HCT116 (cell line): ENCODE data around the gene RAB3B. TPM values are rescaled to one million over a fixed set of nuclear protein-coding genes. Genes with fewer than 3 reads are reported as not detected.

Source experiments
- ATAC-seq: fragments of 200-7000 bp; cut with Tn5 transposase; 2 replicates; pipeline ENCODE4 v1.9.1; 2020; ENCODE audit warnings: mild to moderate bottlenecking, moderate library complexity
- BruUV-seq: library from RNA; stranded (reverse); fragments of 400-500 nt; replicated peaks from 2 replicates; lab custom pipeline; 2021; lab: Mats Ljungman, UMichigan
- CTCF ChIA-PET: fragments of 300-600 bp; sonication (Branson Sonifier 250); formaldehyde crosslinking; loops from one replicate; lab custom pipeline; 2021; ENCODE audit warnings: antibody characterized with exemption; lab: Charles Lee
- POLR2A ChIA-PET: fragments of 300-600, 350-600 bp; sonication (Branson Sonifier 250); formaldehyde crosslinking; loops from one replicate; lab custom pipeline; 2021; ENCODE audit warnings: antibody characterized with exemption; lab: Charles Lee
- RAD21 ChIA-PET, 2 experiments: fragments of 300-600 bp; sonication (Branson Sonifier 250); formaldehyde crosslinking; loops; one replicate each; lab custom pipeline; 2023; ENCODE audit warnings: low total read pairs in 2 of 2; ENCODE audit not compliant: uncharacterized antibody in 2 of 2, unreplicated experiment in 2 of 2, low non-redundant PET in 1 of 2; lab: Charles Lee
- DNase-seq: peaks from one replicate; pipeline ENCODE4 v3.0.0-alpha.2; 2010; ENCODE audit warnings: low read depth, low spot score
- H2AFZ ChIP-seq: fragments of 200-600 bp; shearing (Covaris generic), sonication (generic); 2 replicates; pipeline ENCODE4 v1.6.1; 2017; ENCODE audit warnings: low read depth, mixed run types, mixed read lengths, antibody characterized with exemption, low read length; ENCODE audit not compliant: poor library complexity, severe bottlenecking
- H3K27ac ChIP-seq: 2 replicates; pipeline ENCODE4 v1.5.1; 2012; ENCODE audit warnings: low read depth, low read length
- H3K27me3 ChIP-seq: fragments of 200-600 bp; sonication (generic); 2 replicates; pipeline ENCODE4 v1.6.1; 2016; ENCODE audit warnings: mixed run types, low read length, mixed read lengths; ENCODE audit not compliant: insufficient read depth
- H3K36me3 ChIP-seq, 2 experiments: fragments of 200-500 bp in 1 of 2; fragments of 200-600 bp in 1 of 2; sonication (Bioruptor generic) in 1 of 2; sonication (generic) in 1 of 2; 2 replicates each; pipeline versions ENCODE4 v1.5.1 to v1.6.1; 2014 to 2016; ENCODE audit warnings: low read length in 2 of 2, inconsistent platforms in 1 of 2, mixed read lengths in 1 of 2, mixed run types in 1 of 2; ENCODE audit not compliant: insufficient read depth in 2 of 2, control insufficient read depth in 1 of 2
- H3K4me1 ChIP-seq, 2 experiments: fragments of 200-600 bp in 1 of 2; sonication (generic) in 1 of 2; 2 replicates each; pipeline versions ENCODE4 v1.5.1 to v1.6.1; 2012 to 2017; ENCODE audit warnings: low read length in 2 of 2, inconsistent platforms in 1 of 2, mild to moderate bottlenecking in 1 of 2, mixed read lengths in 1 of 2, mixed run types in 1 of 2, moderate library complexity in 1 of 2; ENCODE audit not compliant: insufficient read depth in 2 of 2, control insufficient read depth in 1 of 2
- H3K4me2 ChIP-seq: fragments of 200-600 bp; sonication (generic); 2 replicates; pipeline ENCODE4 v1.6.1; 2017; ENCODE audit warnings: mixed run types, low read length, mixed read lengths
- H3K4me3 ChIP-seq, 2 experiments: fragments of 200-600 bp in 1 of 2; sonication (generic) in 1 of 2; replicated peaks in 1 of 2; 2 replicates each; pipeline ENCODE4 v1.5.1; 2011 to 2016; ENCODE audit warnings: low read length in 2 of 2, control low read depth in 1 of 2, low read depth in 1 of 2, mild to moderate bottlenecking in 1 of 2, mixed read lengths in 1 of 2, mixed run types in 1 of 2
- H3K79me2 ChIP-seq: fragments of 200-600 bp; sonication (generic); 2 replicates; pipeline ENCODE4 v1.6.1; 2017; ENCODE audit warnings: mild to moderate bottlenecking, mixed run types, low read length, moderate library complexity, mixed read lengths; ENCODE audit not compliant: insufficient read depth
- H3K9ac ChIP-seq: fragments of 200-600 bp; sonication (generic); 2 replicates; pipeline ENCODE4 v1.6.1; 2016; ENCODE audit warnings: low read length, mixed read lengths
- H3K9me2 ChIP-seq: fragments of 200-600 bp; sonication (generic), shearing (Covaris generic); 2 replicates; pipeline ENCODE4 v1.6.1; 2017; ENCODE audit warnings: mixed run types, mild to moderate bottlenecking, moderate library complexity; ENCODE audit not compliant: insufficient read depth
- H3K9me3 ChIP-seq, 2 experiments: fragments of 200-500 bp in 1 of 2; fragments of 200-600 bp in 1 of 2; sonication (Bioruptor generic) in 1 of 2; sonication (generic) in 1 of 2; 2 replicates each; pipeline ENCODE4 v1.6.1; 2014 to 2017; ENCODE audit warnings: low read length in 2 of 2, mixed read lengths in 2 of 2, inconsistent platforms in 1 of 2, low read depth in 1 of 2, mild to moderate bottlenecking in 1 of 2, mixed run types in 1 of 2, moderate library complexity in 1 of 2; ENCODE audit not compliant: control insufficient read depth in 1 of 2, insufficient read depth in 1 of 2
- H4K20me1 ChIP-seq: fragments of 200-600 bp; sonication (generic), shearing (Covaris generic); 2 replicates; pipeline ENCODE4 v1.6.1; 2017; ENCODE audit warnings: mixed run types, mild to moderate bottlenecking, moderate library complexity; ENCODE audit not compliant: insufficient read depth
- CBX3 ChIP-seq: IDR thresholded peaks from 2 replicates; pipeline ENCODE4 v1.6.1; 2012; ENCODE audit warnings: low read depth
- EZH2phosphoT487 ChIP-seq: fragments of 200-600 bp; IDR thresholded peaks from 2 replicates; pipeline ENCODE4 v1.6.1; 2018; ENCODE audit warnings: antibody characterized with exemption, borderline replicate concordance
- POLR2AphosphoS5 ChIP-seq: IDR thresholded peaks from 2 replicates; pipeline ENCODE4 v1.6.1; 2011; ENCODE audit warnings: mild to moderate bottlenecking, low read depth, low read length, moderate library complexity
- RAD21 ChIP-seq: IDR thresholded peaks from 2 replicates; pipeline ENCODE4 v1.6.1; 2012; ENCODE audit warnings: low read depth, mild to moderate bottlenecking
- SIN3A ChIP-seq: IDR thresholded peaks from 2 replicates; pipeline ENCODE4 v1.6.1; 2012; ENCODE audit warnings: low read depth
- SP1 ChIP-seq: IDR thresholded peaks from 2 replicates; pipeline ENCODE4 v1.6.1; 2012; ENCODE audit warnings: low read depth
- TCF7L2 ChIP-seq: IDR thresholded peaks from 2 replicates; pipeline ENCODE4 v1.7.0; 2011; ENCODE audit warnings: borderline replicate concordance, inconsistent platforms; ENCODE audit not compliant: insufficient read depth, insufficient read length; ENCODE audit errors: extremely low read depth
- YY1 ChIP-seq: IDR thresholded peaks from 2 replicates; pipeline ENCODE4 v1.6.1; 2011; ENCODE audit warnings: low read length, low read depth, moderate library complexity, mild to moderate bottlenecking; ENCODE audit not compliant: insufficient replicate concordance; ENCODE audit errors: extremely low read depth
- intact Hi-C: fragments of 100-400 bp; cut with micrococcal nuclease; formaldehyde crosslinking; loops from 2 replicates; pipeline ENCODE4 v1.10.0; 2022
- total RNA-seq: library from RNA; stranded (reverse); gene quantifications from one replicate; pipeline ENCODE4 v1.2.1, GENCODE V29; 2021; ENCODE audit not compliant: unreplicated experiment
- TF ChIP-seq, protein P1 (sequence below): IDR thresholded peaks from 2 replicates; pipeline ENCODE4 v1.6.1; 2012
- TF ChIP-seq, protein P2 (sequence below), 3 experiments: fragments of 200-600 bp in 1 of 3; sonication (generic) in 1 of 3; IDR thresholded peaks in 2 of 3; conservative IDR thresholded peaks in 1 of 3; 2 replicates each; pipeline ENCODE4 v1.5.1; 2012 to 2017; ENCODE audit warnings: low read depth in 2 of 3, low read length in 2 of 3, antibody characterized with exemption in 1 of 3, borderline replicate concordance in 1 of 3, control low read depth in 1 of 3, mild to moderate bottlenecking in 1 of 3, mixed read lengths in 1 of 3, mixed run types in 1 of 3, moderate library complexity in 1 of 3; ENCODE audit not compliant: insufficient read depth in 1 of 3

RAB3B gene
- total RNA-seq, 1 experiment from 2014 or later, result 15.1 TPM

DNA sequence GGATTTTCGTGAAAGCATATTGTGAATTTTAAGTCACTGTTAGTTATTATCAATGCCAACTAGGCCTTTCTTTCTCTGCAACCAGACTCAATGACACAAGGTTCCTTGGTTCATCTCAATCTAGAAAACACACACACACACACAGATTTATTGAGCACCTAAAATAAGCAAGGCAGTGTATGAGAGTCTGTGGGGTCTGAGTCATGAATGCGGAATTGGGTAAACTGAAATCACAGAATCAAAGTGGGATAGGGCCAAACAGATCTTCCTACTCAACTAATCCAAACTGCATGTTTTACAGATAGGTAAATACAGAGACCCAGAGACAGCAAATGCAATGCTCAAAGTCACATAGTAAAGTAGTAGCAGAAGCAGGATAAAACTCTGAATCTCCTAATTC lies 63.5 kb downstream of the RAB3B start:
- CTCF ChIA-PET, result no interaction called here
- no peak overlapping the region for H2AFZ ChIP-seq
- 0 out of 4 replicates have a peak, but pooled peaks cover 0 to 3% of the 10 kb centered on the region in 2 experiments for H3K36me3 ChIP-seq
- H3K27ac ChIP-seq, result no peak overlapping the region
- peaks cover 0 to 10% of the 10 kb centered on the region in 2 experiments; a peak in 1 of 4 replicates for H3K4me1 ChIP-seq
- no peak for DNase-seq
- POLR2A ChIA-PET, result interaction anchor here (0.6 kb wide), 1 partner anchor 7 kb away, joined by 6 read pairs; no protein-coding TSS in a partner anchor
- intact Hi-C loops, result no loop called here
- H3K9ac ChIP-seq, result no peak overlapping the region
- no peaks in the 10 kb centered on the region for H3K9me3 ChIP-seq
- no peaks in the 10 kb centered on the region for H3K9me2 ChIP-seq
- H4K20me1 ChIP-seq, result no peaks in the 10 kb centered on the region
- no peak overlapping the region for H3K4me2 ChIP-seq
- H3K4me3 ChIP-seq, result no peak overlapping the region
- BruUV-seq, result no TSS peak
- ATAC-seq, result no peak
- no peaks in the 10 kb centered on the region for H3K79me2 ChIP-seq
- RAD21 ChIA-PET, result no interaction called here
- H3K27me3 ChIP-seq, result no peaks in the 10 kb centered on the region
- no peak for TF ChIP-seq CBX3
- no peak for TF ChIP-seq SP1
- TF ChIP-seq EZH2phosphoT487, result no peak
- no peak for TF ChIP-seq YY1
- TF ChIP-seq TCF7L2, result no peak
- TF ChIP-seq, protein P1, sequence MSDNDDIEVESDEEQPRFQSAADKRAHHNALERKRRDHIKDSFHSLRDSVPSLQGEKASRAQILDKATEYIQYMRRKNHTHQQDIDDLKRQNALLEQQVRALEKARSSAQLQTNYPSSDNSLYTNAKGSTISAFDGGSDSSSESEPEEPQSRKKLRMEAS, result no peak
- TF ChIP-seq POLR2AphosphoS5, result no peak
- TF ChIP-seq, all 23 proteins: peak for 0

DNA sequence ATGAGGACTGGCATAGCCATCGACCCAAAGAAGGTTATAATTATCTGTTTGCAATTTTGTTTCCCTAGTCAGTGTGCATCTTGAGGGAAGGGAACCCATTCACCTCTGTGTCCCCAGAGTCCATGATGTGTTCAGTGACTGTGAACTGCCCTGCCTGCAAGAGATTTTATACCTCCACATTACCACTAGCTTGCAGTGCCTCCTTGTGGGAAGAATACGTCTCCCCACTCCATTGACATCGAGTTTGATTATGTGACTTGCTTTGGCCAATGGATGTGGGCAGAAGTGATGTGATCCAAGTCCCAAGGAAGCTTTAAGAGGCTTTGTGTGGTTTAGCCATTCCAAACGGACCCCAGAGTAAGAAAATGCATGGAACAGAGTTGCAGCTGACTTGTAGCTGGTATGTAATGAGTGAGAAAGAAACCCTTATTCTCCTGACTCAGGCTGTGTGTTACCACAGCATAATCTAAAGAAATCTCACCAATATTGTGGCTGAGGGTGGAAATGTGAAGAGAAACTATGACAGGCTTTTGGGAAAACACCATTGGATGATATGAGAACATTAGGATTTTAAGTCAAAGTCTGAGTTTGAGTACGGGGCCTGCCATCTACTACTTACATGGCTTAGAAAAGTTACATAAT lies 64.2 kb downstream of the RAB3B start:
- RAD21 ChIA-PET, result interaction anchor here in 1 of 2 experiments (0.5 kb wide), 1 partner anchor 11 kb away, joined by 3 read pairs; no protein-coding TSS in a partner anchor
- H2AFZ ChIP-seq, result no peak overlapping the region
- POLR2A ChIA-PET, result interaction anchor here (0.6 kb wide), 1 partner anchor 8 kb away, joined by 6 read pairs; no protein-coding TSS in a partner anchor
- H3K9me3 ChIP-seq, result no peaks in the 10 kb centered on the region
- H3K27me3 ChIP-seq, result no peaks in the 10 kb centered on the region
- intact Hi-C loops, result no loop called here
- H3K79me2 ChIP-seq, result no peaks in the 10 kb centered on the region
- DNase-seq (no peak), ATAC-seq (peak; percentile 79)
- no peaks in the 10 kb centered on the region for H4K20me1 ChIP-seq
- H3K4me1 ChIP-seq, result peaks cover 0 to 10% of the 10 kb centered on the region in 2 experiments; a peak in 1 of 4 replicates
- no peak overlapping the region for H3K27ac ChIP-seq
- H3K4me3 ChIP-seq, result no peak overlapping the region
- no peaks in the 10 kb centered on the region for H3K9me2 ChIP-seq
- H3K36me3 ChIP-seq, result 0 out of 4 replicates have a peak, but pooled peaks cover 0 to 3% of the 10 kb centered on the region in 2 experiments
- no peak overlapping the region for H3K9ac ChIP-seq
- no peak overlapping the region for H3K4me2 ChIP-seq
- BruUV-seq, result no TSS peak
- TF ChIP-seq RAD21 (peak; percentile 43), SIN3A (no peak)
- TF ChIP-seq, protein P2, sequence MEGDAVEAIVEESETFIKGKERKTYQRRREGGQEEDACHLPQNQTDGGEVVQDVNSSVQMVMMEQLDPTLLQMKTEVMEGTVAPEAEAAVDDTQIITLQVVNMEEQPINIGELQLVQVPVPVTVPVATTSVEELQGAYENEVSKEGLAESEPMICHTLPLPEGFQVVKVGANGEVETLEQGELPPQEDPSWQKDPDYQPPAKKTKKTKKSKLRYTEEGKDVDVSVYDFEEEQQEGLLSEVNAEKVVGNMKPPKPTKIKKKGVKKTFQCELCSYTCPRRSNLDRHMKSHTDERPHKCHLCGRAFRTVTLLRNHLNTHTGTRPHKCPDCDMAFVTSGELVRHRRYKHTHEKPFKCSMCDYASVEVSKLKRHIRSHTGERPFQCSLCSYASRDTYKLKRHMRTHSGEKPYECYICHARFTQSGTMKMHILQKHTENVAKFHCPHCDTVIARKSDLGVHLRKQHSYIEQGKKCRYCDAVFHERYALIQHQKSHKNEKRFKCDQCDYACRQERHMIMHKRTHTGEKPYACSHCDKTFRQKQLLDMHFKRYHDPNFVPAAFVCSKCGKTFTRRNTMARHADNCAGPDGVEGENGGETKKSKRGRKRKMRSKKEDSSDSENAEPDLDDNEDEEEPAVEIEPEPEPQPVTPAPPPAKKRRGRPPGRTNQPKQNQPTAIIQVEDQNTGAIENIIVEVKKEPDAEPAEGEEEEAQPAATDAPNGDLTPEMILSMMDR (IDR thresholded peaks at IDR 0.05 in 2 of 3, conservative IDR thresholded peaks at IDR 0.05 in 1 of 3; ENCODE audit: borderline replicate concordance in 1 of 3, insufficient read depth in 1 of 3, low read depth in 2 of 3, low read length in 2 of 3), result peak in 2 of 3 experiments; percentile 37 to 44; a peak in 3 of 6 replicates
- CTCF ChIA-PET, result interaction anchor here (1.8 kb wide), 1 partner anchor 29 kb away, joined by 8 read pairs; no protein-coding TSS in a partner anchor
